Activated T-cell treated with anti-CD3 and anti-CD28 coated beads, Interleukin-2, amount 50 U/mL, for 72 hours (primary cell): ENCODE data around the gene FARP2. TPM values are rescaled to one million over a fixed set of nuclear protein-coding genes. Genes with fewer than 3 reads are reported as not detected.
"Not testable (repeated sequence)": the region's sequence is repeated elsewhere in the genome, so short reads cannot be mapped to it uniquely, and the experiment has no call there.

Source experiments
- ATAC-seq, 2 donors: fragments of 150-1000 bp; cut with Tn5 transposase; replicated peaks in 1 of 2; 2 replicates each; pipeline ENCODE4 v1.10.0; 2021; ENCODE audit warnings: moderate library complexity in 2 of 2, mild to moderate bottlenecking in 1 of 2
- DNase-seq, 2 donors: peaks; one replicate each; pipeline ENCODE4 v3.0.0; 2021 to 2022; ENCODE audit warnings: mixed read lengths in 1 of 2
- H3K27ac Mint-ChIP-seq: one replicate; pipeline ENCODE4 v1.8.0; 2022; ENCODE audit warnings: mild to moderate bottlenecking, moderate library complexity, mixed read lengths
- H3K27me3 Mint-ChIP-seq: one replicate; pipeline ENCODE4 v1.8.0; 2022; ENCODE audit warnings: low read depth, mixed read lengths
- H3K36me3 Mint-ChIP-seq, 2 donors: one replicate each; pipeline ENCODE4 v1.8.0; 2022; ENCODE audit warnings: mixed read lengths in 2 of 2, mild to moderate bottlenecking in 1 of 2; ENCODE audit not compliant: insufficient read depth in 2 of 2
- H3K4me1 Mint-ChIP-seq: one replicate; pipeline ENCODE4 v1.8.0; 2022; ENCODE audit warnings: low read depth, mixed read lengths
- H3K4me3 Mint-ChIP-seq, 2 donors: one replicate each; pipeline ENCODE4 v1.8.0; 2022; ENCODE audit warnings: mild to moderate bottlenecking in 2 of 2, mixed read lengths in 2 of 2, moderate library complexity in 2 of 2
- H3K9me3 Mint-ChIP-seq, 2 donors: one replicate each; pipeline ENCODE4 v1.8.0; 2022; ENCODE audit warnings: mixed read lengths in 2 of 2
- total RNA-seq, 2 donors: library from RNA; stranded (reverse); gene quantifications; one replicate each; pipeline ENCODE4 v1.2.3, GENCODE V29; 2022

Gene FARP2
- total RNA-seq, 2 donors from 2014 or later = 30.2 to 30.8 TPM

DNA sequence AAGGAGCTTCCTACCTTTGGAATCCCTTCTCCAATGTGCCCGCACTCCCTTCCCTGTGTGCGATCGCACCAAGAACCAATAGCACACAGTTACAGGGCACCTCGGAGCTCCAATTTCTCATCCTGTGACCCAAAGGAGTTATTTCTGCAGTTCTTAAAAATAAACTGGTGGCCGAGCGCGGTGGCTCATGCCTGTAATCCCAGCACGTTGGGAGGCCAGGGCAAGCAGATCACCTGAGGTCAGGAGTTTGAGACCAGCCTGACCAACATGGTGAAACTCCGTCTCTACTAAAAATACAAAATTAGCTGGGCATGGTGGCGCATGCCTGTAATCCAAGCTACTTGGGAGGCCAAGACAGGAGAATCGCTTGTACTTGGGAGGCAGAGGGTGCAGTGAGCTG is 150.2 kb downstream of the FARP2 start:
- not testable (repeated sequence) for H3K27ac Mint-ChIP-seq, H3K9me3 Mint-ChIP-seq, DNase-seq, H3K27me3 Mint-ChIP-seq, ATAC-seq, H3K4me3 Mint-ChIP-seq, H3K36me3 Mint-ChIP-seq
- H3K4me1 Mint-ChIP-seq = peaks cover 26% of the 10 kb centered on the region

DNA sequence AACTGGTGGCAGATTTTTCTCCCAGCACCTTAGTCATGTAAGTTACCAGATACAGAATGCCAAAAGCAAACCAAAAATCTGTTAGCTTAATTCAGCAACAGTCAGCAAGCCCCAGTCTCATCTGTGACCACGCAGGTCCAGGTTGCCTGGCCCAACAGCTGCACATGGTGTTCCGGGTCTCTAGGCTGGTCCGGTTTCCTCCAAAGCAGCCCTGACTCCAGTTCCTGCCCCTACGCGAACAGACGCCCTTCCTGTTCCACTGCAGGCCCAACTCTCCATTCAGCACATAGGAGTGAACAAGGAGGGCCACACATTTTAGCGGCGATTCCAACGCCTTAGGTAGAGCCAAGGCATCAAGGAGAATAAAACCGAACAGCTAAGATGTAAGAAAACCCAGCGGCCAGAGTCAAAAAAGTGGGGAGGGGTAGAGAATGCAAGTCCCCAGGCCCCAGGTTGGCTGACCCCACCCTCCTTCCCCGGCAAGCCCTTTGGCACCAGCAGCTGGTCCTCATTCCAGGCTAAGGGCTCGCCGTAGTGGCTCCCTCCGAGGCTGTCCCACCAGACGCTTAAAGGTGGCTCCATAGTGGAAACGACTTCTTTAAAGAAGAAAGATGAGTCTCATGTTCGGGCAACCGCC is 150.8 kb downstream of the FARP2 start:
- H3K9me3 Mint-ChIP-seq = no peaks in the 10 kb centered on the region
- H3K27ac Mint-ChIP-seq = no peak overlapping the region
- H3K36me3 Mint-ChIP-seq = no peaks in the 10 kb centered on the region
- no peaks in the 10 kb centered on the region for H3K27me3 Mint-ChIP-seq
- no peak for ATAC-seq
- H3K4me3 Mint-ChIP-seq = peak overlapping the region; percentile 90 to 91
- no peak for DNase-seq
- H3K4me1 Mint-ChIP-seq = peaks cover 26% of the 10 kb centered on the region

DNA sequence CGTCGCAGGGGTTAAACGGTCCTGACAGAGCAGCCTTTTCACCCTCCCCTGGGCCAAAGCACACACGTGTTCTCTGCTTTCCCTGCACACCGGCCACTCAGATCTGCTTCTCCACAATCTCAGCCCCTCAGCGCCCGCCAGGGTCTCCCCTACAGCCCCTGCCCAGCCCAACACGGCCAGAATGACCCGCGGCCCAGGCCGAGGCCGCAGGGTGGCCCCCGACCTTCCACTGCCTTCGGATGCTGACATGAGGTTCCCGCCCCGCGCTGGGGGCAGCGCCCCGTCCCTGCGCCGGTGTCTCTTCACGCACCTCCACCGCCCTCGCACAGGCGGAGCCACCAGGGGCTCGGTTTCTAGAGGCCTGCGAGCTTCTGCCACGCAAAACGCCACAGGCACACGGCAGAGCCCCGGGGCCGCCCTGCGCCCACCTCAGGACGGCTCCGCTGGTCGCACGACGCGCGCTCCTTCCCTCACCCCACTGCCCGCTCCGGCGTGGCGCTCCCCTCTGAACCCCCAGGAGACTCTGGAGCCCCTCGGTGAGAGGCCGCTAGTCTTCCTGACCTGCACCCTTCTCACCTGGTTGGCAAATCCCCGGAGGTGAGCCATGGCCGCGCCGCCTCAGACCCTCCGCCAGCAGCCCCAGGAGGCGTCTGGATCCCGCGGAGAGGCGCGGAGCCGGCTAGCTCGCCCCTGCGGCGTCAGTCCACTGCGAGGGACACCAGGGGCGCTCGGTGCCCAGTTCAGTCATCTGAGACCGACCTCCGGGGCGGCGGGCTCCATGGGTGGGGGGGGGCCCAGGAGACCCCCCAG is 151.6 kb downstream of the FARP2 start:
- ATAC-seq (peak; percentile 32 to 34), DNase-seq (peak; percentile 51 to 53)
- Mint-ChIP-seq H3K4me1 (peaks cover 26% of the 10 kb centered on the region), H3K9me3 (no peaks in the 10 kb centered on the region), H3K36me3 (no peaks in the 10 kb centered on the region), H3K27me3 (no peaks in the 10 kb centered on the region), H3K27ac (no peak overlapping the region), H3K4me3 (peak overlapping the region; percentile 90 to 91)

DNA sequence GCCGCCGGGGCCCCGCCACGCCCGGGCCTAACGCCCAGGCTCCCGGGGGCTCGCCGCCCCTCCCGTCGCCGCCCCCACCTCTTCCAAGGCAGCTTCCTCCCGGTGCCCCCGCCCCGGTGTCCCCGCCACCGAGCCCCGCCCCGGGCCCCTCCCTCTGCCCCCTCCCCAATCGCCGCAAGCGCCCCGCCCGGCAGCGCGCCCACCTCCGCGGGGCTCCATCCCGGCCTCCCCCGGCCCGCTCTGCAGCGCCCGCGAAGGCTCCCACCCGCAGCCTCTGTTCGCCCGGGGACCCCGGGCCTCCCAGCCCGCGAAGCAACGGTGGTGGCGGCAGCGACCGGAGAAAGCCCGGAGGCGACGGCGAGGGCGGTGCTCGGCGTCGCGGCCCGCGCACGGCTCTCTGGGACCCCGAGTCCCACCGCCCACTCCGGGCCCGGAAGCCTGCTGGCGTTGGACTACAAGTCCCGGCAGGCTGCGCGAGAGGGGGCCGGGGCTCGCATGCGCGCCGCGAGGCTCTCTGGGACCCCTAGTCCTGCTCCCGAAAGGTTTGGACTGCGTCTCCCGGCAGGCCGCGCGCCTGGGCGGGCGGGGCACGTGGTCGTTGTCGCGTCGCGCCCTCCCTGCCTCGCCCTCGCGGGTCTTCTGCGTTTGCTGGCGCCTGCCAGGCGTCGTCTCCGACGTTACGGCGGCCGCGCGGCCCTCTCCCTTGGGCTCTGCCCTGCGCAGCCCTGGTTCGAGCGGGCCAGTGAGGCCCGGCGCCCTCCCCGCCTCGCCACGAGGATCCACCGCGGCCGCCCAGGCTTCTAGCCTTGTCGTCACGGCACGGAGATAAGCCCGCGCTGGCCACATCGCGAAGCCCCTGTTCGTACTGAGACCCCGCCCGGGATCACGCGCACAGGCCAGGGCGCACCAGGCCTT is 152.4 kb downstream of the FARP2 start, which contains the start of gene STK25:
Gene STK25, minus strand, starts transcription at position 345 of the 915 bp plus-strand sequence. CDS start 549 bp downstream, outside the sequence.
- peak within 1 kb of the TSS; percentile 90 to 91 for H3K4me3 Mint-ChIP-seq
- peak within 1 kb of the TSS; percentile 20 for H3K27ac Mint-ChIP-seq
- ATAC-seq (peak; percentile 96), DNase-seq (peak; percentile 98 to 99)
- H3K9me3 Mint-ChIP-seq = no peaks in the 10 kb centered on the region
- no peaks in the 10 kb centered on the region for H3K36me3 Mint-ChIP-seq
- H3K4me1 Mint-ChIP-seq = peaks cover 26% of the 10 kb centered on the region
- H3K27me3 Mint-ChIP-seq = no peaks in the 10 kb centered on the region

DNA sequence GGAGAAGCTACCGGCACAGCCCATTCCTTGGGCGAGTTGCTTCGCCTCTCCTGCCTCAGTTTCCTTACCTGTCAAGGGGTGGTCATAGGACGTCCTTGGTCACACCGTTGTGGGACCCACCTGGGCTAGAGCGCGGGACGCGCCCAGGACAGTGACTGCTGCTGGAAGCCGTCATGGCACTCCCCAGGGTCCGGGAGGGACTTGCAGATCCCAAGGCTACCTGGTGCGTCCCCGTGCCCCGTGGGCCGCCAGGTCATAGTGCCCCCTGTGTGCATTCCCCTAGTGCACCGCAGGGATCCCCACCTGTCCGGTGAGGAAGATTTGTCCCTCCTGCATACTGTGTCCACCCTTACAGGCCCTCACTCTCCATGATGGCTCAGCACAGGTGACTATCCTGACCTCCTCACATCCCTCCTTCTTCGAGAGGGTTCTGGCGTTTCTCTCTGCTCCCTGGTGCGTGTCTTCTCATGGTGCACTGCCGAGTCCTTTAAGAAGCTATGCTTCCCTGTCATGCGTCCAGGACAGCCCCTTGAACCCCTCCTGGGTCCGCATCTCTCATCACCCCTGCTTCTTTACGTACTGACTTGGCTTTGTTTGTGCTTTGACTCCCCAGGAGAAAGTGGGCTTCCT is 153.2 kb downstream of the FARP2 start:
- Mint-ChIP-seq H3K36me3 (no peaks in the 10 kb centered on the region), H3K27me3 (no peaks in the 10 kb centered on the region), H3K4me1 (peaks cover 26% of the 10 kb centered on the region), H3K27ac (peak overlapping the region; percentile 20), H3K9me3 (no peaks in the 10 kb centered on the region), H3K4me3 (peak overlapping the region; percentile 69 to 80)
- DNase-seq = peak in 1 of 2 donors; percentile 15
- ATAC-seq = no peak

DNA sequence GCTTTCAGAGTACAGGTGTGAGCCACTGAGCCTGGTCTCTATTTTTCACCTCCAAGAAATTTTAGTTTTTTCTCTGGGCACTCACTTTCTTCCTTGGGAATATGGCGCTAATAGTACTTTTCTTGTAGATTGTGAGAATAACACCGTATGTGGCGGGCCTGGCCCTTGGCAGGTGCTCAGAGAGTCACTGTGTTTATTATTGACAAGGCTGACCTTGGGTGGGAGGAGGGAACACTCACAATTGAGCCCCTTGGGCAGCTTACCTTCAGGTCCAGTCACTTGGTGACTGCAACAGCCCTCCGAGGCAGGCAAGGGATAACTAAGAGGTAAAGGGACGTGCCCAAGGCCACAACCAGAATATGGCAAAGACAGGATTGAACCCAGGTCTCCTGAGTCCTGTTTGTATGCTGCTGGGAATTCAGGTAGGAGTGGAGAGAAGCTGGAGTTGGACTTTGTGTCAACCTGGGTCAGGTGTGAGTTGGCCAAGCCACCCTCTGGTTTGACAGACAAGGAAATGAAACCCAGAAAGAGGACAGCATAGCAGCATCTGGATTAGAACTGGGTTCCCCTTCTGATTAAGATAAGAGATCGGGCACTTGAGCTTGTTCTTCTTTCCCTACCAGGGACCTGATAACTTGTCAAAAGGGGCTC is 155.1 kb downstream of the FARP2 start:
- H3K36me3 Mint-ChIP-seq = no peaks in the 10 kb centered on the region
- H3K27ac Mint-ChIP-seq = no peak overlapping the region
- DNase-seq = no peak
- peaks cover 42% of the 10 kb centered on the region for H3K4me1 Mint-ChIP-seq
- no peak for ATAC-seq
- H3K27me3 Mint-ChIP-seq = no peaks in the 10 kb centered on the region
- peak overlapping the region in 1 of 2 donors; percentile 12 for H3K4me3 Mint-ChIP-seq
- no peaks in the 10 kb centered on the region for H3K9me3 Mint-ChIP-seq

DNA sequence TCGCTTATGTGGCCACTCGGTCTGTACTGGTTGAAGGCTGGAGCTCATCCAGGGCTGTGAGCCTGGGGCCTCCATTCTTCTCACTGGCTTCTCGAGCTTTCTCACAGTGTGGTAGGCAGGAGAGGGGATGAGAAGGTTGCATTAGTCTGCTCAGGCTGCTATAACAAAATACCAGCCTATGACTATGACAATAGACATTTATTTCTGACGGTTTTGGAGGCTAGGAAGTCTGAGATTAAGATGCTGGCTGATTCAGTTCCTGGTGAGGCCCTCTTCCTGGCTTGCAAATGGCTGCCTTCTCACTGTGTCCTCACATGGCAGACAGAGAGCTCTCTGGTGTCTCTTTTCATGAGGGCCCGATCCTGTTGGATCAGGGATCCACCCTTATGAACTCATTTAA is 158.5 kb downstream of the FARP2 start:
- Mint-ChIP-seq H3K36me3 (peaks cover 5 to 9% of the 10 kb centered on the region in 2 donors), H3K9me3 (peaks cover 9 to 11% of the 10 kb centered on the region in 2 donors), H3K27me3 (no peaks in the 10 kb centered on the region), H3K27ac (no peak overlapping the region), H3K4me3 (no peak overlapping the region), H3K4me1 (peaks cover 25% of the 10 kb centered on the region)
- ATAC-seq = no peak
- no peak for DNase-seq

DNA sequence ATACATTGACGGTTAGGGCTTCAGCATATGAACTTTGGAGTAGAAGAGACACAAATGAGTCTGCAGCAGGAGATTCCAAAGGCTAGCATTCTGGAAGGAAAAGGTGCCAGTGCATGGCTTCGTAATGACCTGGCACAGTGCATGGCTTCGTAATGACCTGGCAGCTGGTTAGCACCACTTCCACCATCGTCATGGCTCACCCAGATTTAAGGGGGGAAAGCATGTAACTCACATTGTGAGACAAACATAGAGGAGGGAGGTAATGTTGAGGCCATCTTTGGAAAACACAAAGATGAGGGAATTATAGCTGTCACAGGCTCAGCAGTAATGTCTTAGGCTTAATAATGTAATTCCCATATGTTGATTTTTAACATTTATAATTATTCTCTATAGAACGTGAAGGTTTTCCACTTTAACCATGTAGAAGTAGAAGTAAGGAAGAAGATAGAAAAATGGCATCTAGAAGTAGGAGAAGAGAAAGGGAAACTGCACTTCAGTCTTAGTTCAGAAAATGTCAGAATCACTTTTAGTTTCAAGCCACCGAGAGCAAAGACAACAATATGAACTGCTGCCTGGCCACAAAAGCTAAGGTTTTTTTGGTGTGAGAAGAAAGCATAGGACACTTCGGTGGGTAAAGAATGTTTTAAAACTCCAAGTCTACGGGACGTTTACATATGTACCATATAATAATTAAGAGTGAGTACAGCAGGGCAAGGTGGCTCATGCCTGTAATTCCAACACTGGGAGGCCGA is 159.1 kb downstream of the FARP2 start:
- Mint-ChIP-seq H3K9me3 (peaks cover 9 to 11% of the 10 kb centered on the region in 2 donors), H3K36me3 (peaks cover 5 to 9% of the 10 kb centered on the region in 2 donors), H3K4me1 (peaks cover 22% of the 10 kb centered on the region), H3K27me3 (no peaks in the 10 kb centered on the region), H3K4me3 (peak overlapping the region; percentile 29 to 66), H3K27ac (peak overlapping the region; percentile 59)
- ATAC-seq = peak; percentile 42 to 57
- no peak for DNase-seq

DNA sequence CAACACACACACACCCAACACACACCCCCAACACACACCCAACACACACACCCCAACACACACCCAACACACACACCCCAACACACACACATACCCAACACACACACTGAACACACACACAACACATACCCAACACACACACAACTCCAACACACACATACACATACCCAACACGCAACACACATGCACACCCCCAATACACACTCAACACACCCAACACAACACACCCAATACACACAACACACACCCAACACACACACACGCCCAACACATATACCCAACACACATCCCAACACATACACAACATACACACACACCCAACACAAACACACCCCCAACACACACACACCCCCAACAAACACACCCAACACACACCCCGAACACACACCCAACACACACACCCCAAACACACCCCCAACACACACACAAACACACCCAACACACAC is 160.5 kb downstream of the FARP2 start:
- Mint-ChIP-seq H3K27ac (no peak overlapping the region), H3K9me3 (peaks cover 9 to 11% of the 10 kb centered on the region in 2 donors), H3K27me3 (peaks cover 6% of the 10 kb centered on the region)

DNA sequence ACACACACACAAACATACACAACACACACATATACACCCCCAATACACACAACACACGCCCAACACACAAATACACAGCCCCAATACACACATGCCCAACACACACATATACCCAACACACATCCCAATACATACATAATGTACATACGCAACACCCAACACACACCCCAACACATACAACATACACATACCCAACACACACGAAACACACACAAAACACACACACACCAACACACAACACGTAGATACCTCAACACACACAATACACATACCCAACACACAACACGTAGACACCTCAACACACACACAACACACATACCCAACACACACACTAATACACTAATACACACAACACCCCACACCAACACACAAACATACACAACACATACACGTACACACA is 161.2 kb downstream of the FARP2 start:
- peaks cover 5 to 9% of the 10 kb centered on the region in 2 donors for H3K36me3 Mint-ChIP-seq
- peaks cover 9 to 11% of the 10 kb centered on the region in 2 donors for H3K9me3 Mint-ChIP-seq
- H3K4me3 Mint-ChIP-seq = no peak overlapping the region
- H3K27me3 Mint-ChIP-seq = peaks cover 6% of the 10 kb centered on the region
- no peak overlapping the region for H3K27ac Mint-ChIP-seq
- peaks cover 22% of the 10 kb centered on the region for H3K4me1 Mint-ChIP-seq
- DNase-seq (no peak), ATAC-seq (no peak)

More for the DNA sequence above, 160.5 kb downstream of the FARP2 start:
- Mint-ChIP-seq H3K36me3 (peaks cover 5 to 9% of the 10 kb centered on the region in 2 donors), H3K4me3 (no peak overlapping the region), H3K4me1 (peaks cover 22% of the 10 kb centered on the region)
- DNase-seq (no peak), ATAC-seq (no peak)

DNA sequence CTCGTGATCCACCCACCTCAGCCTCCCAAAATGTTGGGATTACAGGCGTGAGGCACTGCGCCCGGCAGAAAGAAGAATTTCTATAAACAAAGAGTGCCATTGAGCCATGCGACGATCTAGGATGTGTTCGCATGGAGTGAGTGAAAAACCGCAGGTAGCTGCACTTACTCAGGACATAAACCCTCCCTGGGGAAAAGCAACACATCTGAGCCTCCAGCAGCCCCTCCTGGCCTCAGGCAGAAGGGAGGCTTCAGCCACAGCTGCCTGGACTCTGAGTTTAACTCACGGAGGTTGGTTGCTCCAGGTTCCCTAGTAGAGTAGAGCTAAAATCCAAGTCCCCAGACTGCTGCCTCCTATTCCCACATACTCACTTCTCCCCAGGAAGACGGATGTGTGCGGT is 163.6 kb downstream of the FARP2 start:
- H3K9me3 Mint-ChIP-seq = peaks cover 9 to 11% of the 10 kb centered on the region in 2 donors
- H3K4me1 Mint-ChIP-seq = peaks cover 21% of the 10 kb centered on the region
- ATAC-seq = no peak
- no peak overlapping the region for H3K4me3 Mint-ChIP-seq
- DNase-seq = no peak
- H3K36me3 Mint-ChIP-seq = peaks cover 5 to 9% of the 10 kb centered on the region in 2 donors
- H3K27me3 Mint-ChIP-seq = peaks cover 6% of the 10 kb centered on the region
- H3K27ac Mint-ChIP-seq = no peak overlapping the region
